ENCODE measurements around the gene BORCS8.

The BORCS8 gene

DNA sequence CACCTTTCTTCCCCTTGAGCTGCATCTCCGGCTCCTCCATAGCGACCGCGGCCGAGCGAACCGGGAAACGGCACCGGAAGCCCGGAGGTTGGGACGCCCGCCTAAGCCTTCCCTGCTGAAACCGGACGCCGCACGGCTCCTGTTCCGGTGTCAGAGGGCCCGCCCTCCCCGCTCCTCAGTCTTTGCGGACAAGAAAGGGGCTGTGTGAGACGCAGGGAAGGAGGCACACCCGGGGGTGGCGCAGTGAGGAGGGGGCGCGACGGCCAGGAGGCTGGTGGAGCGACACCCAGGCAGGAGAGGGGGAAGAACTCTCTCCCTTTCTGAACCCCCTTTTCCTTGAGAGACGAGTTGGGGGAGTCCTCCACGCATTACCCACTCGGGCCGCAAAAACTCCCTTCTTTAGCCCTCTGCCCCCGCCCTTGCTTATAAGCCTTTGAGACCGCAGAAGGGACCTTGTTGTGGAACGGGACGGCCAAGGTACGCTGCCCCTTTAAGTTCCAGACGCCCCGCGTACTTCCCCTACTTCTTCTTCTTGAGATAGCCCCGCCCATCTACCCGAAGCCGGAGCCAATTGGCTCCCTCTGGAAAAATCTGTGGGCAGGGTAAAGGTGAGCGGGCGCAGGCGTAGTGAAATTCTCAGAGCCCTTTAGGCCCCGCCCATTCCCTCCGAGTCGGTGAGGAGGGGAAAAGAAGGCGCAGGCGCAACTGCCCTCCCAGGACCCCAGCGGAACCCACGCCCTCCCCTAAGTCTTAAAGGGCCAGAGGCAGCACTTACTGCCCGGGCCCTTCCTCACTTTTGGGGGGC is at the start of gene BORCS8, which contains the start of gene RFXANK:
Gene BORCS8, minus strand, starts transcription at position 75 of the 805 bp plus-strand sequence. Its CDS starts 35 bp downstream, at position 40.
Gene RFXANK, plus strand, starts transcription at position 181 of the 805 bp plus-strand sequence. CDS start 1,689 bp downstream, outside the sequence.
- Histone ChIP-seq H3K27me3 (replicated peaks) (no peaks in the 10 kb centered on the region), H3K4me3 (ENCODE audit: low read depth, low read length) (peak within 1 kb of the TSS; percentile 98), H3K27ac (peak within 1 kb of the TSS; percentile 92), H3K36me3 (replicated peaks) (peaks cover 8% of the 10 kb centered on the region)
- in situ Hi-C loops (cut with HindIII; ENCODE audit: low pct_ligation_motif_present, low sequenced_read_pairs) = no loop called here
- TF ChIP-seq, protein P1, sequence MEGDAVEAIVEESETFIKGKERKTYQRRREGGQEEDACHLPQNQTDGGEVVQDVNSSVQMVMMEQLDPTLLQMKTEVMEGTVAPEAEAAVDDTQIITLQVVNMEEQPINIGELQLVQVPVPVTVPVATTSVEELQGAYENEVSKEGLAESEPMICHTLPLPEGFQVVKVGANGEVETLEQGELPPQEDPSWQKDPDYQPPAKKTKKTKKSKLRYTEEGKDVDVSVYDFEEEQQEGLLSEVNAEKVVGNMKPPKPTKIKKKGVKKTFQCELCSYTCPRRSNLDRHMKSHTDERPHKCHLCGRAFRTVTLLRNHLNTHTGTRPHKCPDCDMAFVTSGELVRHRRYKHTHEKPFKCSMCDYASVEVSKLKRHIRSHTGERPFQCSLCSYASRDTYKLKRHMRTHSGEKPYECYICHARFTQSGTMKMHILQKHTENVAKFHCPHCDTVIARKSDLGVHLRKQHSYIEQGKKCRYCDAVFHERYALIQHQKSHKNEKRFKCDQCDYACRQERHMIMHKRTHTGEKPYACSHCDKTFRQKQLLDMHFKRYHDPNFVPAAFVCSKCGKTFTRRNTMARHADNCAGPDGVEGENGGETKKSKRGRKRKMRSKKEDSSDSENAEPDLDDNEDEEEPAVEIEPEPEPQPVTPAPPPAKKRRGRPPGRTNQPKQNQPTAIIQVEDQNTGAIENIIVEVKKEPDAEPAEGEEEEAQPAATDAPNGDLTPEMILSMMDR (IDR thresholded peaks at IDR 0.05; ENCODE audit: low read depth, low read length, missing control alignments) = no peak
- DNase-seq = peak; percentile 99

DNA sequence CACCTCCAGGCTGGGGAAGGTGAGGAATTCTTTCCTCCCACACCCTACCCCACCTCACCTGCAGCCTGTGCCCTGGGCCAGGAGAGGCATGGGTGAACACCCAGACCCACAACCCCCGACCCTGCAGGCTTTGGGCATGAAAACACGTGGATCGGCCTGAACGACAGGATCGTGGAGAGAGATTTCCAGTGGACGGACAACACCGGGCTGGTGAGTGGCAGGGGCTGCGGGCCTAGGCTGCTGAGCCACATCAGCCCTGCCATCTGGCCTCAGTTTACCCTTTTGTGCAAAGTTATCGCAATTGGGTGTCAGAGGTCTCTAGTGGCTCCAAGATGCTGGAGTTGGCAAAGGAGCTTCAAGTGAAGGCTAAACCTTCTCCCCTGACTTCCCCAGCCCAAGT is 48.5 kb upstream of the BORCS8 start:
- TF ChIP-seq, protein P1 (IDR thresholded peaks at IDR 0.05; ENCODE audit: low read depth, low read length, missing control alignments) = no peak

DNA sequence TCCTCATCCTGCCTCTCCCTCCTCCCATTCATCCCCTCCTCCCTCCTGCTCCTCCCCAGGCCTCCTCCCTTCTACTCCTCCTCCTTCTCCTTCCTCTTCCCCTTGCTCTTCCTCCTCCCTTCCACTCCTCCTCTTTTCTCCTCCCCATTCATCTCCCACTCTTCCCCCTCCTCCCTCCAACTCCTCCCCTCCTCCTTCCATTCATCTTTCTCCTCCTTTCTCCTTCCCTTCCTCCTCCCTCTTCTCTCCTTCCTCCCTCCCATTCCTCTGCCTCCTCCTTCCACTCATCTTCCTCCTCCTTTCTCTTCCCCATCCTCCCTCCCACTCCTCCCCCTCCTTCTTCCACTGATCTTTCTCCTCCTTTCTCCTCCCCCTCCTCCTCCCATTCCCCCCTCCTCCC is 47.7 kb upstream of the BORCS8 start:
- no peaks in the 10 kb centered on the region for H3K36me3 ChIP-seq (replicated peaks)
- in situ Hi-C loops (cut with HindIII; ENCODE audit: low pct_ligation_motif_present, low sequenced_read_pairs) = no loop called here
- no peak overlapping the region for H3K27ac ChIP-seq
- H3K4me3 ChIP-seq (ENCODE audit: low read depth, low read length) = no peak overlapping the region
- no peak for DNase-seq
- TF ChIP-seq, protein P1 (IDR thresholded peaks at IDR 0.05; ENCODE audit: low read depth, low read length, missing control alignments) = no peak
- H3K27me3 ChIP-seq (replicated peaks) = no peaks in the 10 kb centered on the region

More for the DNA sequence above, 48.5 kb upstream of the BORCS8 start:
- in situ Hi-C loops (cut with HindIII; ENCODE audit: low pct_ligation_motif_present, low sequenced_read_pairs) = no loop called here
- Histone ChIP-seq H3K27ac (no peak overlapping the region), H3K36me3 (replicated peaks) (no peaks in the 10 kb centered on the region), H3K4me3 (ENCODE audit: low read depth, low read length) (no peak overlapping the region), H3K27me3 (replicated peaks) (no peaks in the 10 kb centered on the region)
- DNase-seq = no peak

DNA sequence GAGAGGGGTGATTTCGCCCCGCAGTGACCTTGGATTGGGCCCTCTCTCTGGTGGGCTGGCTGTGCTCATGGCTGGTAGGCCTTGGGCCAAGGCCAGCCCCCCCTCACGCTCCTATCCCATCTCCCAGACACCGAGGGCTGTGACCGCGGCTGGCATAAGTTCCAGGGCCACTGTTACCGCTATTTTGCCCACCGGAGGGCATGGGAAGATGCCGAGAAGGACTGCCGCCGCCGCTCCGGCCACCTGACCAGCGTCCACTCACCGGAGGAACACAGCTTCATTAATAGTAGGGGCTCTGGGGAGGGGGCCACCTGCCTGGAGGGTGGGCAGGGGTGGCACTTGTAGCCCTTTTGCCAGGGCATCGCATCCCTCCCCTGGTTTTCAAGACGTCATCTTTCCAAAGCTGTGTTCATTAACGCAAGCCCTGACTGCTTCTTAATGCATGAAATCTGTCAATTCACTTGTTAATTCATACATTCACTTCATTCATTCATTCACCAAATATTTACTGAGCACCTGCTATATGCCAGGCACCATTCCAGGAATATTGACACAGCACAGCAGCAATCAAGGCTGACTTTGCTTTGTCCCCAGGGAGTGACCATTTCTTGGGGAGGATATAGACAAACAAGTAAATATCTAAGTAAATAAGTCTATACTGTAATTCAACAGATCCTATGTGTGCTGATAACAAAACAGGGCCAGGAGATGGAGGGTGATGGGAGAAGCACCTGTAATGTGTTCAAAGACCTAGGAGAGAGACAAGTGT is 46.4 kb upstream of the BORCS8 start:
- no peak for DNase-seq
- in situ Hi-C loops (cut with HindIII; ENCODE audit: low pct_ligation_motif_present, low sequenced_read_pairs) = no loop called here
- TF ChIP-seq, protein P1 (IDR thresholded peaks at IDR 0.05; ENCODE audit: low read depth, low read length, missing control alignments) = no peak

DNA sequence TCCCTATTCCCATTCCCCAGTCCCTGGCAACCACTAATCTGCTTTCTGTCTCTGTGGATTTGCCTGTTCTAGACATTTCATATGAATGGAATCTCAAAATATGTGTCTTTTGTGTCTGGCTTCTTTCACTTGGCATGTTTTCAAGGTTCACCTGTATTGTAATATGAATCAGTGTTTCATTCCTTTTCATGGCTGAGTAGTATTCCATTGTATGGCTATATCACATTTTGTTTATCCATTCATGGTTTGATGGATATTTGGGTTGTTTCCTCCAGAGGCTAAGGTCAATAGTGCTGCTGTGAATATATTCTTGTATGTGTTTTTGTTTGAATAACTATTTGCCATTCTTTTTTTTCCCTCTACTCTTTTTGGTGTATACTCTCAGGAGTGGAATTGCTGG is 44.2 kb upstream of the BORCS8 start:
- DNase-seq = no peak
- in situ Hi-C loops (cut with HindIII; ENCODE audit: low pct_ligation_motif_present, low sequenced_read_pairs) = no loop called here
- TF ChIP-seq, protein P1 (IDR thresholded peaks at IDR 0.05; ENCODE audit: low read depth, low read length, missing control alignments) = no peak
- H3K27me3 ChIP-seq (replicated peaks) = no peaks in the 10 kb centered on the region
- H3K4me3 ChIP-seq (ENCODE audit: low read depth, low read length) = no peak overlapping the region
- no peak overlapping the region for H3K27ac ChIP-seq
- H3K36me3 ChIP-seq (replicated peaks) = no peaks in the 10 kb centered on the region

More for the DNA sequence above, 46.4 kb upstream of the BORCS8 start:
- Histone ChIP-seq H3K27me3 (replicated peaks) (no peaks in the 10 kb centered on the region), H3K27ac (no peak overlapping the region), H3K36me3 (replicated peaks) (no peaks in the 10 kb centered on the region), H3K4me3 (ENCODE audit: low read depth, low read length) (no peak overlapping the region)

Measured in brain microvascular endothelial cell (primary cell).